GM21515 (cell line): Measurements from ENCODE around the gene WFS1.
A peak's percentile ranks its signal among the peaks of the same experiment; 100 is the strongest.

ENCODE experiments used
- ATAC-seq: cut with Tn5 transposase; IDR thresholded peaks from one replicate; pipeline ENCODE4 v1.9.1; 2021; ENCODE audit not compliant: unreplicated experiment

The WFS1 gene

GRCh38 chr4:6322067-6322760 lies 52.6 kb downstream of the WFS1 start:
- ATAC-seq = no peak

GRCh38 chr4:6322761-6323566 lies 53.3 kb downstream of the WFS1 start:
- ATAC-seq = no peak

GRCh38 chr4:6324461-6324998 lies 54.9 kb downstream of the WFS1 start:
- ATAC-seq = no peak

- ATAC-seq = no peak
These were observed 55.5 kb downstream of the WFS1 start for GRCh38 chr4:6324999-6325787.

- ATAC-seq = no peak
These were observed 56.2 kb downstream of the WFS1 start for GRCh38 chr4:6325788-6326290.

GRCh38 chr4:6326312-6327060 lies 56.8 kb downstream of the WFS1 start:
- ATAC-seq = no peak

DNA sequence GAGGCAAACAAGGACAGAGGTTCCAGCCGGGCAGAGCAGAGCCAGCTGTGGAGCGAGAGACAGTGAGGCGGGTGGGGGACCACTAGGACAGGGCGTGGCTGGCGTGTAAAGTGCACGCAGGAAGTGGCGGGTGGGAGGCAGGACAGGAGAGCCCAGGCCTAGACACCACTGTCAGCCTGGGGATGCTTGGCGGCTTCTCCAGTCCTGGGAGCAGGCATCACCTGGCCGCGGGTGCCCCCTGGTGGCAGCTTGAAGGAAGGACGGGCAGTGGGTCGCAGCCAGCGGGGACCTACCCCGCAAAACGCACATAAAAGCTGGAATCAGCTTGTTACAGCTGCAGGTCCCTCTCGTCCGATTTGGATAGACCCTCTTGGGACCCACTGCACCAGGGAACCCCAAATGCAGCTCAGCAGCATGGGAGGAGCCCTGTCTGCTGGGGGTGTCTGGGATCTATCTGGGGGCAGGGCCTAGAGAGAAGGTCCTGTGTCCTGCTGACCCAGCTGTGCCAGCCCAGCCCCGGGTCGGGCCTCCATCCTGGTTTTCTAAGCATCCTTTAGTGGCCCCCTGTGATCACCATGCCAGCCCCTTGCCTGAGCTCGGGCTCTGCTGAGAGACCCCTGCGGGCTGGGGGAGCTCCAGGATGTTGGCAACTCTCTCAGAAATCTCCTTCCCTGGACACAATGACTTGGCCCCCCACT lies 57.7 kb downstream of the WFS1 start:
- peak; percentile 77 for ATAC-seq

DNA sequence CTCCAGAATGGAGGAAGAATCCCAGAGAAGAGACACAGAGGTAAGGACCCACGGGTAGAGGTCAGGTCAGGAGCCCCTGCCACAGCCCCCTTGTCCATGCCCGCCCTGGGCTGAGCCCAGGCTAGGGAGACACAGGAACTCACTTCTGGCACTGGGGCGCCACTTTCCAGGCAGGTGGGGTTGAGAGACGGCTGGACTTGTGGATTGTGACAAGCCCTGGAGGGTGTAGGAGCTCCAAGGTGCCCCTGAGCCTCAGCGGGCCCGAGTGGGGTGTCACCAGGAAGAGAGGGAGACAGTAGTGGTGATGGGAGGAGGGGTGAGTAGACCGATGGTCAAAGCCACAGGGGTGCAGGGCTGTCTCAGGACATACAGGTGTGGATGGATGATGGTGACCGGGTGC lies 58.9 kb downstream of the WFS1 start:
- ATAC-seq = no peak

- no peak for ATAC-seq
These were observed 60.1 kb downstream of the WFS1 start for GRCh38 chr4:6329478-6330383.

- no peak for ATAC-seq
These were observed 60.7 kb downstream of the WFS1 start for GRCh38 chr4:6330384-6330767.

DNA sequence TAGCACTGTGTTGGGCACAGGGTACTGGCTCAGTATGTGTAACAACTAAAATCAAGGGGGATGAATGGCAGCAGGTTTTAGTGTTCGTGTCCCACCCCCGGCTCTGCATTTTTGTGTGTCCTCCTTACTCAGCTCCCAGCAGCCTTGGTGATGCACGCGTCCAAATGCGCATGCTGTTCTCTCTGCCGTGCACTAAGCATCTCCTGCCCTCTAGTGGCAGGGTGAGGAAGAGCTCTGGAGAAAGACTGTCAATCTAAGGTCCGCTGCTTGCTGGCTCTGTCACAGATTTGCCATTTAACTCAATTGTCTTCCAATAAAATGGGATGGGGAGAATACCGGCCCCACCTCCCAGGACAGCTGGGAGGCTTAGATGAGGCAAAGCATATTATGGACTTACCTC lies 61.4 kb downstream of the WFS1 start:
- ATAC-seq = no peak

DNA sequence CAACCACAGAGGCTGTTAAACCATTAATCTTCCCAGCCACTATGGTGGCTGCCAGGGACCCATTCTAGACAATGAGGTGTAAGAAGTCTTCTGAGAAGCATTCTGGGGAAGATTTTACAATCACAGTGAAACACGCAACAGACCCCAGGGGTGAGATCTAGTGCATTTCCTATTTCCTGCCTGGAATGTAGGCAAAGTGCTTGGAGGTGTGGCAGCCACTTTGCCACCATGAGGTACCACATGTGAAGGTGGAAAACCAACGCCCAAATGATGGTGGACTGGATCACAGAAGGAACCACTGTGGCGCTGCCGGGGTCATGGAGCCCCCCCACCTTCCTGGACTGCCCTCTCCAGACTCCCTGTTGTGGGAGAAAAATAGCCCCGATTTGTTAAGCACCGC lies 61.8 kb downstream of the WFS1 start:
- ATAC-seq = no peak

DNA sequence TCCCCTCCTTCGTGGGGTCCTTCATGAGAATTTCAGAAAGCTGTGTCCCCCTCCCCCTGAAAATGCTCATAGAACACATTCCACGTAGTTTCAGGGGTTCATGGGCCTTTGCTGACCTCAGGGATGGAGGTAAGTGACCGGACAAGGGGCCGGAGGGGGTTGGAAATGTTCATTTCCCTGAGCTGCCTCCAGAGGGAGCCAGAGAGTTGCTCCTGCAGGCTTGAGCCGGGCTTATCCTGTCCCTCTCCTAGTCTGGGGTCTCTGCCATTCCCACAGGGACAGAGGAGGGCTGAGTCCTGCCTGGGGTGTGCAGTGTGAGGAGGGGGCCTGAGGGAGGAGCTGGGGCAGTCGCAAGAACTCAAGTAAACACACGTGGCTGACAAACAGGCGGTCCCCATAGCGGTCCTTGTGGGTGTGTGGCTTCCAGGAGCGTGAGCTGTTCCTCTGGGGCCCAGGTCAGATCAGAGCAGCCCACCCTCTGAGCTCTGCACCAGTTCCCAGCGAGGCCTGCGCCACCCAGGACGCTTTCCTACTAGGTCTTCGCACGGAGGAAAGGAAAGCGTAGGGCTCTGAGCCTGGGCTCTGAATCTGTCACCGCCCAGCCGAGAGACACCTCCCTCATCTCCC lies 62.5 kb downstream of the WFS1 start:
- no peak for ATAC-seq

- no peak for ATAC-seq
These were observed 63.0 kb downstream of the WFS1 start for GRCh38 chr4:6332669-6333050.

GRCh38 chr4:6333301-6334202 lies 63.9 kb downstream of the WFS1 start:
- no peak for ATAC-seq

DNA sequence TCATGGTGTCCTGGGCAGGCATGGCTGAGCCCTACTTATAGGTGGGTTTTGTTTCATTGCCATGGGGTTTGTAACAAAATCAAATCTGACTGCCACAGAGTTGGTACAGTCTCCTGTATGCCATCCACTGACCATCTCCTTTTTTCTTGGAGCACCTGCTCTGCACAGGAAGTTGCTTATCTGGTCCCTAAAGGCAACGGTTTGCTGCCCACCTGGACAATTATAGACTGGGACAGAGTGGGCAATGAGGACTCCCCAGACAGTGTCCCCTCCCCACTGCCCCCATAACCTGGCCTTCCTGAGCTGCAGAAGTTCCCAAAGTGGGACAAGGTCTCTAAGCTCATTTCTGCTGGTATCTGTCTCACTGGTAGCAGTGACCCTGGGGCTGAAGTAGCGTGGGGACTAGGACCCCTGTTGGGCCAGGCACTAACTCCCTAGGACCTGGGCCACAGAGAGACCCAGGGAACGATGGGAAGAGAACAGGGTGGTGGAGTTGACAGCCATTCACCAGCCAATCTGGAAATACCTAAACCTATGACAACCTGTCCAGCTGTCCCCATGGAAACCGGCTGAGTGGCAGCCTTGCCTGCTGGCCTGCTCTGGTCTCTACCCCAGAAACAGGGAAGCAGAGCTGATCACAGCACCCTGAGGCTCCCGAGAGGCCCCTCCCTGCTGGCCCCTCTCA lies 64.7 kb downstream of the WFS1 start:
- no peak for ATAC-seq

DNA sequence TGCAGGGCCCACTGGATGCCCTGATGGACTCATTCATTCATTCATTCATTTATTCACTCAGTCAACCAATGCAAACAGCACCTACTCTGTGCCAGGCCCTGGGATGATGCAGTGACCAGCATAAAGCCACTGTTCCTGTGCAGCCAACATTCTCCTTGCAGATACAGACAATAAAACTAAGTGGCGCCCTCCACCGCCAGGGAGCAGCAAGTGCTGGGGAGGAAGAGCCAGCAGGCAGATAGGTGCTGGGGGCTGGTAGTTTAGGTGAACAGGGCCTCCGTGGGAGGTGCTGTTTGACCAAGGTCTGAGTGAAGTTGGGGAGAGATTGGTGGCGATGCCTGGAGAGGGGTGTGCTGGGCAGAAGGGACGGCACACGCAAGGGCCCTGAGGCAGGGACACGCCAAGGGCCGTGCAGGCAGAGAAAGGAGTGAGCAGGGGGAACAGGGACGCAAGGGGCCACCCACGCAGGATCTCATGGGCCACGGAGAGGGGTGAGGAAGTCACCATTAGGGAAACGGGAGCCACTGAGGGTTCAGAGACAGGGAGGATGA lies 65.5 kb downstream of the WFS1 start:
- no peak for ATAC-seq
